GM12892 (cell line): ENCODE data around the gene MTFR2.
"Not testable (repeated sequence)": the region's sequence is repeated elsewhere in the genome, so short reads cannot be mapped to it uniquely, and the experiment has no call there.

Source experiments
- DNase-seq: peaks from one replicate; pipeline ENCODE4 v3.0.0; 2011; ENCODE audit not compliant: insufficient read length
- FAIRE-seq: peaks from 2 replicates; lab custom pipeline; 2011; peaks lifted over from hg19 to GRCh38; lab: Jason Lieb, UNC
- POLR2A ChIP-seq: IDR thresholded peaks from 2 replicates; pipeline ENCODE4 v1.6.1; 2011; ENCODE audit warnings: low read depth, low read length, control low read depth
- POLR2AphosphoS5 ChIP-seq: IDR thresholded peaks from 2 replicates; pipeline ENCODE4 v1.6.1; 2011; ENCODE audit warnings: low read depth, low read length, control low read depth
- TAF1 ChIP-seq: IDR thresholded peaks from 2 replicates; pipeline ENCODE4 v1.6.1; 2011; ENCODE audit warnings: low read depth, mild to moderate bottlenecking, control low read depth, low read length, borderline replicate concordance

MTFR2 gene

DNA sequence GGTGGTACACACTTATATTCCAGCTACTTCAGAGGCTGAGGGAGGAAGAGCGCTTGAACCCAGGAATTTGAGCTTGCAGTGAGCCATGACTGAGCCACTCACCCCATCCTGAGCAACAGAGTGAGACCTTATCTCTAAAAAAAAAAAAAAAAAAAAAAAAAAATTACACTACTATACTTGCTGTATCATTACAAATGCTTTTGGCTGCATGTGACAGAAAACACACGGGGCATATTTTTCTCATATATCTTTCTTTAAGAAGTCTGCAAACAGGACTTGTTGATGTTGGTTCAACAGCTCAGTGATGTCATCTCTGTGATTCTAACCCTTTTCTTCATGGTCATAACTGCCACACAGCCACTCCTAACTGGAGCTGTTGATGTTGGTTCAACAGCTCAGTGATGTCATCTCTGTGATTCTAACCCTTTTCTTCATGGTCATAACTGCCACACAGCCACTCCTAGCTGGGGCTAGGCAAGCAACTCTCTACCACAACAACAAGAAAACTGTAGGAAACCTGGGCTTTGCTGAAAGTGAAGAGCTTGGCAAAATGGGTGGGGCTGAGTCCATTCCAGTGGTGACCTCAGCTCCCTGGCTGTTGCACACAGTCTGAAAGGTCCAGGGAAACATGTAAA lies 19.8 kb downstream of the MTFR2 start:
- no peak for FAIRE-seq
- TF ChIP-seq POLR2A (no peak), POLR2AphosphoS5 (no peak), TAF1 (no peak)
- DNase-seq = no peak

DNA sequence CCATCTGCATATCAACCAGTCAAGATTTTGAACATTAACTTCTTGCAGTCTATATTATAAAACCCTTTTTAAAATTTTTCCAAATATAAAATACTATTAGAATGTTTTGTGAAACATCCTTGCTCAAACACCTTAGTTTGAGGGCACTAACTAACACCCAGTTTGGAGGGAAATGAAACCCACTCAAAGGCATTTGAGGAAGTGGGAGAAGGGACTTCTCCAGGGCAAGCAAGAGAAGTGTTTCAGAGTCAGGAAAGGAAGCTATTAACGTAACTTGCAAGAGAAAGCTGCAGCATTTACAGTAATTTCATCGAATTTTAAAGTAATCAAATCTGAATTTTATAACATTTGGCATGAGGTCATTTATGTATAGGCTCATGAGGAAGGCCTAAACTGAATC lies 21.3 kb downstream of the MTFR2 start:
- TF ChIP-seq POLR2AphosphoS5 (no peak), TAF1 (no peak), POLR2A (no peak)
- FAIRE-seq (no peak), DNase-seq (no peak)

DNA sequence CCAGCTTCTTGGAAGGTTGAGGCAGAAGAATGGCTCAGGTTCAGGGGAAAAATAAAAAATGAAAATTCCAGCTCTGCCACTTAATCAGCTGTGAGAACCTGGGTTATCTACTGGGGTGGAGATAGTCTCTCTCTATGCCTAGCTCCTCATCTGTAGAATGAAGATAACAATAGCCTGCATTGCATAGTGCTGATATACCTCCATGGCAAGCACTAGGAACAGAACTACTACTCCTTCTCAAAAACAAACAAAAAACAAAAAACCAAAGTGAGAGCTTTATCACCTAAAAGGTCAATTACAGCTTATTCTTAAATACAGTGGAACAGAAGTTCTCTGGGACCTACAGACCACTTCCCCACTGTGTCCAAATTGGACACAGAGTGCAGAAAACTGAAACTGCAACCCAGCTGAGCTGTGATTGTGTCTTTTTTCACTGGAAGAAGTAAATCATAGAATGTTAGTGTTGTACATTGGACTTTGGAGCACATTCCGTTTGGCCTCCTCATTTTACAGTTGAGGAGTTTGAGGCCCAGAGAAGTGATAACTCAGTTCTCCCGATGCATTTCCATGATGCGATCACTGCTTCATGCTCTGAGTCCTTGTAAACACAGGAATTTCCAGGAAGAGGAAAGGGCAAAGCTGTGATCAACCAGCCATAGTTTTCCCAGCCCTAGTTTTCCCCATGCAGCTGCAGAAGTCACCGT lies 23.3 kb downstream of the MTFR2 start:
- FAIRE-seq = no peak
- TF ChIP-seq POLR2AphosphoS5 (no peak), TAF1 (no peak), POLR2A (no peak)
- DNase-seq = no peak

DNA sequence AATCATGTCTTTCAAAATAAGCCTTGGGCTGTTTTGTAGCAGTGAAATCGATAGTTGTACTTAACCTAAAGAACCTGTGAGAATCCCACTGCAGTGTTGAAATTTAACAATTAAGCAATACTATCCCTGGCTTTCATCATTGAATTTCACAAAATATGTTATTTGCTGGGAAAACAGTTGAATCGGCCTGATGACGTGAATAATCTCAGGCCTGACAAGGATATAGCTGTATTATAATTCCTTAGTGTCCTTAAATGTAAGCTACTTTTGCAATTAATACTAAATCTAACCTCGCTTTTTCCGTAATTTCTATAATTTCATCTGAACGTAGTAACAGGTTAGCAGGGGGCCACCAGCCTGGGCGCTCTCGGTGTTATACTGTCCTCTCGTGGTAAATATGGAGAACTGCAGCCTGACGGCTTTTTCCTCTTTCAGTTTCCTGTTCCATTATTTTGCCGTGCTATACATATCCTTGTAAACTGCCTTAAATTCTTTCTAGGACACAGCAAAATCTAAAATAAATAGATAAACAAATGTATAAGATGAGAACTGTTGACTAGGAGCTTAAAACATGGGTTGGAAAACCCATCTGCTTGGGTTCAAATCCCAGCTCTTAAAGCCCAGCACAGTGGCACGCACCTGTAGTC lies 24.0 kb downstream of the MTFR2 start:
- FAIRE-seq = peak; percentile 40
- no peak for DNase-seq
- no peak for TF ChIP-seq TAF1
- no peak for TF ChIP-seq POLR2AphosphoS5
- TF ChIP-seq POLR2A = no peak

DNA sequence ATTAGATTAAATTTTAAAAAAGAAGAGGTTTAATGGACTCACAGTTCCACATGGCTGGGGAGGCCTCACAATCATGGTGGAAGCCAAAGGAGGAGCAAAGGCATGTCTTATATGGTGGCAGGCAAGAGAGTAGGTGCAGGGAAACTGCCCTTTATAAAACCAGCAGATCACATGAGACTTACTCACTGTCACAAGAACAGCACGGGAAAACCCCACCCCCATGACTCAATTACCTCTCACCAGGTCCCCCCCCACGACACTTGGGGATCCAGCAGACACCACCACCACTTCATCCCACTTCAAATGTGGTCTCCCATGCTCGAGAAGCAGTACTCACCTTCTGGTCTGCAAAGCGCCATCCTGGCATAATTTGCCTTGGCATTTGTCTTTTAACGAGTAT lies 24.6 kb downstream of the MTFR2 start:
- no peak for TF ChIP-seq POLR2A
- FAIRE-seq (no peak), DNase-seq (no peak)

DNA sequence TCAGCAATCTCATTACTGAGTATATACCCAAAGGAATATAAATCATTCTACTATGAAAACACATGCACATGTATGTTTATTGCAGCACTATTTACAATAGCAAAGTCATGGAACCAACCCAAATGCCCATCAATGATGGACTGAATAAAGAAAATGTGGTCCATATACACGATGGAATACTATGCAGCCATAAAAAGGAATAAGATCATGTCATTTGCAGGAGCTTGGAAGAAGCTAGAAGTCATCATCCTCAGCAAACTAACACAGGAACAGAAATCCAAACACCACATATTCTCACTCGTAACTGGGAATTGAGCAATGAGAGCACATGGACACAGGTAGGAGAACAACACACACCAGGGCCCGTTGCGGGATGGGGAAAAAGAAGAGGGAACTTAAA lies 25.1 kb downstream of the MTFR2 start:
- FAIRE-seq, DNase-seq: not testable (repeated sequence)

DNA sequence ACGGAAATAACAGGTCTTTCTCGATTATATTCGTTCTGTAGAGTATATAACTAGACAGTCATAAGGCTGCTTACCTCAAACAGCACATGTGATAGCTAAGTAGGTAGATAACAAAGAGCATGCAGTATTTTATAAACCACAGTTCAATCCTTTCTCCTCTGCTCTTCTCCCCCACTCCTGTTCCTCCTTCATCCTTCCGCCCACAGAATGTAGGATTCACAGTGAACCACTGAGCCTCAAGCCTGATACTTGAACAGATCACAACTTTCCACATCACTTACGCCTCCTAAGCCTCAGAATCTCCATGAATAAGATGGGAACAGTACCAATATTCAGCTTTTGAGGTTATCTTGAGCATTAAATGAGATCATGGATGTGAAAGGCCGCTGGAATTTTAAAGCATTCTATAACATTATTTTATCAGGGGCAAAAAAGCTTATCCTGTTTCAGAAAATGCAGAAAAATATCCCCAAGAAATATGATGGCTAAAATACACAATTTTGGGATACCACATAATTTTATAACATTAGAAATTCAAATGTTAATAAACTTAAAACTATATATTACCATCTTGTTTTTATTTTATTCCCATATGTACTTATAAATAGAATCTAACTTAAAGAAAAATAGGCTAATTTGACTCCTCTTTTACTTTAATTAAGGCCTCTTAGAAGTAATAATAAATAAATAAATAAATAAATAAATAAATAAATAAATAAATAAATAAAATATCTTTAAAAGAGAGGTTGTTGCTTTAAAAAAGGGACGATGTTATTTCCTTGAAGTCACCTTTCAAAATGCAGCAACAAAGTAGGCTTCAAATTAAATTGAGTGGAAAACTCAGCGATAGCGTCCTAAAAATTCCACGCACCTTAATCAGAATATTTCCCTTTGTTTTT lies 33.4 kb downstream of the MTFR2 start:
- DNase-seq (no peak), FAIRE-seq (no peak)
- TF ChIP-seq POLR2AphosphoS5 (no peak), TAF1 (no peak), POLR2A (no peak)

DNA sequence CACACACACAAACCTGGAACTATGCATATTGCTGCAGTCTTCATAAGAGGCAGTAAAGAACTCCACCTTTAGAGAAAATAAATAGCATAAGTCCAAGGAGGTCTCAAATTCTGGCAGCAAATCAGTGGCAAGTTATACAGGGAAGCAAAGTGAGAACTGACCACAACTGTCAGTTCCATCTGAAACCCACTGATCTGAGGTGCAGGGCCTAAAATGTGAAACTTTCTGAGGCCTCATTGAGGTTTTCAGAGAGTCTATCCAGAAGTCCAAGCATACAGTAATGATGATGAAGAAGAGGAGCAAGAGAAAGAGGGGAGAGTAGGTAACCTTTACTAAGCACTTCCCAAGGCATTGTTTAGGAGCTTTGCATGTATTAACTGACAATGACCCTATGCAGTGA lies 36.3 kb downstream of the MTFR2 start:
- DNase-seq (no peak), FAIRE-seq (no peak)
- no peak for TF ChIP-seq POLR2A
- TF ChIP-seq TAF1 = no peak
- no peak for TF ChIP-seq POLR2AphosphoS5

DNA sequence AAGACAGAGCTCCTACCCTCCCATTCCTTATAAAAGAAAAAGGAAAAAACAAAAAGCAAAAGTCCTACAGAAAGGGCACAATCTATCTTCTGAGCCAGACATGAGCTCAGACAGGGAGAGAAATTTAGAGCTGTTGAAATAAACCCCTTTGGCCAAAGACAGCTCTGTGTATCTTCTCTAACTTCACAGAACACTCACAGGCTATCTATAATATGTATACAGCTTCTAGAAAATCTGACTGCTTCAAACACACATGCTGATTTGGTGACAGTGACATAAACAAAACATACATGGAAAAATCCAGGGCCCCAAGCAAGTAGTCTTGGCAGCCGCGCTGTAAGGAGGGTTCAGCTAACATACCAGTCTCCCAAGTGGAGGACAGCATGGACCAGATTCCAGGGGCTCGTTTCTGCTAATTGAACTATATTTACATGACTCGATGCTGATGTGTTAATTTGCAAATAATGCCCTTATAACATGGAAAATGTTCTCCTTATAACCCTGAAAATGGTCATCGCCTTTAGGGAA lies 37.0 kb downstream of the MTFR2 start:
- TF ChIP-seq POLR2AphosphoS5 = no peak
- DNase-seq (no peak), FAIRE-seq (no peak)

DNA sequence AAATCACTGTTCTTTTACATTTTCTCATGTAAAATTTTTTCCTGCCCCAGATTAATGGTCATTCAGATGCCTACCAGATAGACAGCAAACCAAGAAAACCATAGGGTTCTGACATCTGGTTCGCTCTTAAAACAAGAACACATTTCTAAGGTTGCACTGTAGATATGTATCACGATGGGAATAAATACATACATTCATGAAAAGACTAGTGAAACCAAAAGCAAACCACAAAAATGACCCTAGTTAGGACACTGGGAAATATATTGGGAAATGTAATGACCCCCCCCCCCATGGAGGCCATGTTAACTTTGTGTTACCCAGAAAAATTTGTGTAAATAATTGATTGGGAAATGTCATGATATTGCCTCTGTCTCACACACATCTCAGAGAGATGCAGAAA lies 37.5 kb downstream of the MTFR2 start:
- DNase-seq = no peak
- TF ChIP-seq TAF1 (no peak), POLR2AphosphoS5 (no peak), POLR2A (no peak)
- no peak for FAIRE-seq

DNA sequence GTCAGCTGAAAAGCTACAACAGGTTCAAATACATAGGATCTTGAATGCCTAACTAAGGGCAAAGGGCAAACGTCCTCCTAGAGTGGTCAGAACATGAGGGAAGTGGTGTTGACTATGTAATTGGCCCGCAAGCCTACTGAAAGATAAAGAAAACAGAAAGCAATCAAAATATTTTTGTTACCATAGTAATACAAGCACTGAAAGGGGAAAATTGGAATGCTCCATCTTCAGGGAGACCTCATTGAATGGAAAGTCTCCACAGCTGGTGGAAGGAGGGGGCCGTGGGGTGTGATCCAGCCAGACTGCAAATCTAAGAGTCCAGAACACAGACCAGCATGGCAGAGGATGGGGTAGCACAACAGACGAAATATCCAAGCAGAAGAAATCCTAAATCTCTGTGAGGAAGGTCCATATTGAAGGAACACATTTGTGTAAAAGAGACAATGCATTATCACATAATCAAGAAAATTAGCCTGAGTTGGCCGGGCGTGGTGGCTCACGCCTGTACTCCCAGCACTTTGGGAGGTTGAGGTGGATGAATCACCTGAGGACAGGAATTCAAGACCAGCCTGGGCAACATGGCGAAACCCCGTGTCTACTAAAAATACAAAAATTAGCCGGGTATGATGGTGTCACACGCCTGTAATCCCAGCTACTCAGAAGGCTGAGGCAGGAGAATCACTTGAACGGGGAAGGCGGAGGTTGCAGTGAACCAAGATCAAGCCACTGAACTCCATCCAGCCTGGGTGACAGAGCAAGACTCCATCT lies 39.5 kb downstream of the MTFR2 start:
- TF ChIP-seq POLR2AphosphoS5 (no peak), TAF1 (no peak), POLR2A (no peak)
- FAIRE-seq = no peak
- no peak for DNase-seq
